Endothelial cell (in vitro differentiated cells): Measurements from ENCODE around the gene NT5C1B. TPM values are rescaled to one million over a fixed set of nuclear protein-coding genes. Genes with fewer than 3 reads are reported as not detected.

ENCODE experiments used
- DNase-seq: peaks from one replicate; pipeline ENCODE4 v3.0.0; 2021; ENCODE audit warnings: low spot score
- H3K27ac Mint-ChIP-seq: one replicate; pipeline ENCODE4 v1.8.0; 2021; ENCODE audit warnings: mixed read lengths, inconsistent platforms; ENCODE audit not compliant: unreplicated experiment
- H3K27me3 Mint-ChIP-seq: one replicate; pipeline ENCODE4 v1.8.0; 2021; ENCODE audit warnings: mild to moderate bottlenecking, moderate library complexity, mixed read lengths, inconsistent platforms; ENCODE audit not compliant: unreplicated experiment
- H3K36me3 Mint-ChIP-seq: one replicate; pipeline ENCODE4 v1.8.0; 2021; ENCODE audit warnings: mild to moderate bottlenecking, low read depth, mixed read lengths, inconsistent platforms; ENCODE audit not compliant: unreplicated experiment
- H3K4me1 Mint-ChIP-seq: one replicate; pipeline ENCODE4 v1.8.0; 2021; ENCODE audit warnings: mild to moderate bottlenecking, mixed read lengths, inconsistent platforms; ENCODE audit not compliant: unreplicated experiment
- H3K4me3 Mint-ChIP-seq: one replicate; pipeline ENCODE4 v1.8.0; 2021; ENCODE audit warnings: mild to moderate bottlenecking, mixed read lengths, inconsistent platforms; ENCODE audit not compliant: unreplicated experiment
- H3K9me3 Mint-ChIP-seq: one replicate; pipeline ENCODE4 v1.8.0; 2021; ENCODE audit warnings: mixed read lengths, inconsistent platforms; ENCODE audit not compliant: unreplicated experiment
- CTCF ChIP-seq: fragments of 200-600 bp; sonication (generic); IDR thresholded peaks from one replicate; pipeline ENCODE4 v1.5.0; 2021; ENCODE audit warnings: antibody characterized with exemption; ENCODE audit not compliant: unreplicated experiment
- total RNA-seq: library from RNA; stranded (reverse); fragmentation: NEBNext Ultra II Directional; extraction: Animal tissue kit (Norgen Biotek cat#: 25700); gene quantifications from one replicate; pipeline ENCODE4 v1.2.1, GENCODE V29; 2021; ENCODE audit not compliant: unreplicated experiment

Gene NT5C1B
- total RNA-seq, 1 donor from 2014 or later, result not detected

GRCh38 chr2:18566145-18566769, 23.1 kb downstream of the NT5C1B start:
- Mint-ChIP-seq H3K27ac (no peak overlapping the region), H3K27me3 (no peaks in the 10 kb centered on the region), H3K9me3 (no peaks in the 10 kb centered on the region), H3K4me3 (no peak overlapping the region), H3K4me1 (peaks cover 2% of the 10 kb centered on the region), H3K36me3 (no peaks in the 10 kb centered on the region)
- TF ChIP-seq CTCF, result no peak
- no peak for DNase-seq

GRCh38 chr2:18560797-18561085, 28.6 kb downstream of the NT5C1B start:
- Mint-ChIP-seq H3K27me3 (peaks cover 4% of the 10 kb centered on the region), H3K4me3 (peak overlapping the region; percentile 93), H3K27ac (peak overlapping the region; percentile 57), H3K9me3 (no peaks in the 10 kb centered on the region), H3K4me1 (peaks cover 24% of the 10 kb centered on the region), H3K36me3 (no peaks in the 10 kb centered on the region)
- no peak for TF ChIP-seq CTCF
- no peak for DNase-seq

GRCh38 chr2:18560031-18560796, 29.2 kb downstream of the NT5C1B start, which contains the start of gene RDH14:
RDH14 (minus strand) TSS chr2:18560653; CDS start chr2:18560572, 81 bp downstream.
- peak within 1 kb of the TSS; percentile 93 for H3K4me3 Mint-ChIP-seq

GRCh38 chr2:18559531-18560030, 29.8 kb downstream of the NT5C1B start:
- Mint-ChIP-seq H3K4me3 (peak overlapping the region; percentile 90), H3K27me3 (peaks cover 4% of the 10 kb centered on the region), H3K9me3 (no peaks in the 10 kb centered on the region), H3K36me3 (no peaks in the 10 kb centered on the region), H3K27ac (peak overlapping the region; percentile 64), H3K4me1 (peaks cover 24% of the 10 kb centered on the region)
- no peak for TF ChIP-seq CTCF
- no peak for DNase-seq

More at GRCh38 chr2:18560031-18560796, 29.2 kb downstream of the NT5C1B start, which contains the start of gene RDH14:
- Mint-ChIP-seq H3K27ac (peak within 1 kb of the TSS; percentile 64), H3K9me3 (no peaks in the 10 kb centered on the region), H3K27me3 (peaks cover 4% of the 10 kb centered on the region), H3K36me3 (no peaks in the 10 kb centered on the region), H3K4me1 (peaks cover 24% of the 10 kb centered on the region)
- no peak for TF ChIP-seq CTCF
- DNase-seq, result peak; percentile 93

- peaks cover 4% of the 10 kb centered on the region for H3K27me3 Mint-ChIP-seq
- H3K9me3 Mint-ChIP-seq, result no peaks in the 10 kb centered on the region
- H3K27ac Mint-ChIP-seq, result peak overlapping the region; percentile 49
- no peaks in the 10 kb centered on the region for H3K36me3 Mint-ChIP-seq
- no peak overlapping the region for H3K4me3 Mint-ChIP-seq
- no peak for DNase-seq
- H3K4me1 Mint-ChIP-seq, result peaks cover 24% of the 10 kb centered on the region
- TF ChIP-seq CTCF, result no peak
These were observed 30.9 kb downstream of the NT5C1B start for GRCh38 chr2:18558458-18558857.
